H1 (cell line): ENCODE data around the gene CAVIN1. TPM values are rescaled to one million over a fixed set of nuclear protein-coding genes. Genes with fewer than 3 reads are reported as not detected.

Experiments
- CTCF ChIA-PET: fragments of 300-600 bp; sonication (Branson Sonifier 250); formaldehyde crosslinking; loops from one replicate; lab custom pipeline; 2021; ENCODE audit not compliant: partially characterized antibody; lab: Charles Lee
- POLR2A ChIA-PET: fragments of 300-600 bp; sonication (Branson Sonifier 250); formaldehyde crosslinking; loops from one replicate; lab custom pipeline; 2021; ENCODE audit warnings: inconsistent platforms; ENCODE audit not compliant: partially characterized antibody; lab: Charles Lee
- DNase-seq, 2 experiments: peaks; one replicate each; pipeline versions ENCODE4 v3.0.0 to v3.0.0-alpha.2; 2010 to 2022; ENCODE audit warnings: low spot score in 2 of 2, low read depth in 1 of 2, mixed read lengths in 1 of 2
- FAIRE-seq: peaks from 2 replicates; lab custom pipeline; 2011; peaks lifted over from hg19 to GRCh38; lab: Jason Lieb, UNC
- H2AFZ ChIP-seq: 2 replicates; pipeline ENCODE4 v1.8.1; 2012; ENCODE audit warnings: low read length, inconsistent platforms
- H2AK5ac ChIP-seq: 2 replicates; pipeline ENCODE4 v1.6.1; 2013; ENCODE audit warnings: low read depth, low read length
- H2BK120ac ChIP-seq: replicated peaks from 2 replicates; pipeline ENCODE3; 2013; ENCODE audit warnings: low read depth, low read length, inconsistent platforms
- H2BK12ac ChIP-seq: 2 replicates; pipeline ENCODE4 v1.6.1; 2013; ENCODE audit warnings: low read depth, low read length
- H2BK15ac ChIP-seq: 2 replicates; pipeline ENCODE4 v1.6.1; 2013; ENCODE audit warnings: low read length
- H2BK20ac ChIP-seq: 2 replicates; pipeline ENCODE4 v1.6.1; 2013; ENCODE audit warnings: low read length
- H2BK5ac ChIP-seq: 2 replicates; pipeline ENCODE4 v1.6.1; 2013; ENCODE audit warnings: low read depth, low read length
- H3K14ac ChIP-seq: 2 replicates; pipeline ENCODE4 v1.6.1; 2013; ENCODE audit warnings: inconsistent platforms; ENCODE audit not compliant: insufficient read length
- H3K18ac ChIP-seq: 2 replicates; pipeline ENCODE4 v1.6.1; 2013; ENCODE audit warnings: low read length; ENCODE audit errors: extremely low read depth
- H3K23ac ChIP-seq: 2 replicates; pipeline ENCODE4 v1.6.1; 2013; ENCODE audit warnings: inconsistent platforms; ENCODE audit not compliant: insufficient read length
- H3K23me2 ChIP-seq: 2 replicates; pipeline ENCODE4 v1.6.1; 2013; ENCODE audit warnings: low read depth, low read length
- H3K27ac ChIP-seq: 2 replicates; pipeline ENCODE4 v1.6.1; 2011; ENCODE audit warnings: low read depth, low read length, inconsistent platforms
- H3K27me3 ChIP-seq, 4 experiments: replicated peaks in 1 of 4; 1 replicate in 1 of 4; 2 replicates in 3 of 4; pipeline versions ENCODE4 v1.6.1 to v1.8.1; 2011 to 2013; ENCODE audit warnings: low read length in 3 of 4, mild to moderate bottlenecking in 3 of 4, inconsistent platforms in 2 of 4, mixed read lengths in 2 of 4, moderate library complexity in 1 of 4; ENCODE audit not compliant: control insufficient read depth in 3 of 4, insufficient read depth in 3 of 4; ENCODE audit errors: extremely low read depth in 1 of 4
- H3K36me3 ChIP-seq, 4 experiments: 2 replicates each; pipeline versions ENCODE4 v1.6.1 to v1.8.1; 2011 to 2013; ENCODE audit warnings: mild to moderate bottlenecking in 4 of 4, low read length in 3 of 4, moderate library complexity in 2 of 4, control low read depth in 1 of 4, inconsistent platforms in 1 of 4; ENCODE audit not compliant: insufficient read depth in 4 of 4, control insufficient read depth in 2 of 4
- H3K4ac ChIP-seq: replicated peaks from 2 replicates; pipeline ENCODE3; 2013; ENCODE audit warnings: low read length, low read depth, mixed read lengths, inconsistent platforms; ENCODE audit not compliant: insufficient read length
- H3K4me1 ChIP-seq, 4 experiments: replicated peaks in 1 of 4; 1 replicate in 1 of 4; 2 replicates in 3 of 4; pipeline versions ENCODE4 v1.6.1 to v1.8.1; 2011 to 2013; ENCODE audit warnings: low read length in 3 of 4, inconsistent platforms in 2 of 4, mixed read lengths in 1 of 4; ENCODE audit not compliant: insufficient read depth in 4 of 4, control insufficient read depth in 3 of 4
- H3K4me2 ChIP-seq, 2 experiments: 2 replicates each; pipeline versions ENCODE4 v1.6.1 to v1.8.1; 2011 to 2013; ENCODE audit warnings: low read depth in 2 of 2, low read length in 2 of 2, control low read depth in 1 of 2, inconsistent platforms in 1 of 2, mild to moderate bottlenecking in 1 of 2; ENCODE audit not compliant: insufficient read depth in 1 of 2
- H3K4me3 ChIP-seq, 4 experiments: fragments of 200-600, 300-600 bp in 1 of 4; sonication (generic), shearing (Covaris generic), sonication (Bioruptor Twin) in 1 of 4; 2 replicates each; pipeline versions ENCODE4 v1.5.1 to v1.8.1; 2011 to 2016; ENCODE audit warnings: low read length in 4 of 4, low read depth in 3 of 4, control low read depth in 2 of 4, inconsistent platforms in 2 of 4, mild to moderate bottlenecking in 2 of 4, mixed read lengths in 1 of 4, moderate library complexity in 1 of 4; ENCODE audit not compliant: insufficient read depth in 2 of 4; ENCODE audit errors: extremely low read depth in 1 of 4
- H3K56ac ChIP-seq: replicated peaks from 2 replicates; pipeline ENCODE3; 2013; ENCODE audit warnings: low read depth, mild to moderate bottlenecking, mixed read lengths, low read length, inconsistent platforms; ENCODE audit not compliant: insufficient read length
- H3K79me1 ChIP-seq: 2 replicates; pipeline ENCODE4 v1.6.1; 2013; ENCODE audit warnings: low read depth, low read length, control low read depth
- H3K79me2 ChIP-seq, 2 experiments: 2 replicates each; pipeline versions ENCODE4 v1.6.1 to v1.8.1; 2012 to 2013; ENCODE audit warnings: low read length in 2 of 2, mild to moderate bottlenecking in 2 of 2, inconsistent platforms in 1 of 2; ENCODE audit not compliant: insufficient read depth in 2 of 2, control insufficient read depth in 1 of 2
- H3K9ac ChIP-seq, 4 experiments: replicated peaks in 1 of 4; 1 replicate in 1 of 4; 2 replicates in 3 of 4; pipeline versions ENCODE4 v1.6.1 to v1.8.1; 2011 to 2013; ENCODE audit warnings: low read depth in 3 of 4, low read length in 3 of 4, control low read depth in 2 of 4, mild to moderate bottlenecking in 2 of 4, moderate library complexity in 2 of 4, inconsistent platforms in 1 of 4; ENCODE audit errors: extremely low read depth in 1 of 4
- H3K9me3 ChIP-seq, 2 experiments: 2 replicates each; pipeline versions ENCODE4 v1.6.1 to v1.8.1; 2012 to 2013; ENCODE audit warnings: mild to moderate bottlenecking in 2 of 2, moderate library complexity in 2 of 2, control low read depth in 1 of 2, inconsistent platforms in 1 of 2, low read depth in 1 of 2, low read length in 1 of 2, mixed read lengths in 1 of 2; ENCODE audit not compliant: insufficient read depth in 2 of 2
- H4K20me1 ChIP-seq, 2 experiments: replicated peaks in 1 of 2; 2 replicates each; pipeline versions ENCODE3 to v1.8.1; 2011 to 2013; ENCODE audit warnings: inconsistent platforms in 2 of 2, low read length in 2 of 2, mild to moderate bottlenecking in 1 of 2; ENCODE audit not compliant: insufficient read depth in 2 of 2, control insufficient read depth in 1 of 2
- H4K5ac ChIP-seq: 2 replicates; pipeline ENCODE4 v1.6.1; 2013; ENCODE audit warnings: low read length, low read depth, mixed read lengths, inconsistent platforms; ENCODE audit not compliant: insufficient read length
- H4K8ac ChIP-seq: 2 replicates; pipeline ENCODE4 v1.8.0; 2013; ENCODE audit warnings: mild to moderate bottlenecking, moderate library complexity, low read length, inconsistent platforms; ENCODE audit not compliant: insufficient read depth; ENCODE audit errors: extremely low read depth
- H4K91ac ChIP-seq: replicated peaks from 2 replicates; pipeline ENCODE3; 2013; ENCODE audit warnings: low read length, mixed read lengths, inconsistent platforms; ENCODE audit not compliant: insufficient read length
- ATF2 ChIP-seq: IDR thresholded peaks from 2 replicates; pipeline ENCODE4 v1.6.1; 2012; ENCODE audit warnings: low read length, inconsistent platforms
- CHD1 ChIP-seq: IDR thresholded peaks from 2 replicates; pipeline ENCODE4 v1.6.1; 2012; ENCODE audit warnings: low read depth, low read length, improper control_type of control experiment
- MAFK ChIP-seq: IDR thresholded peaks from 2 replicates; pipeline ENCODE4 v1.6.1; 2012; ENCODE audit warnings: low read depth, mild to moderate bottlenecking, improper control_type of control experiment, low read length
- WGBS, 2 experiments: shearing (Covaris generic) in 1 of 2; methylation state at CpG; one replicate each; pipeline versions ENCODE4 v1.1.6 to v1.1.7; 2013 to 2015; ENCODE audit warnings: low lambda C conversion rate in 2 of 2, mixed read lengths in 2 of 2, inconsistent platforms in 1 of 2, low coverage in 1 of 2, missing lambda C conversion rate in 1 of 2; ENCODE audit not compliant: insufficient replicate concordance in 2 of 2, insufficient coverage in 1 of 2, insufficient read length in 1 of 2; ENCODE audit errors: extremely low coverage in 1 of 2, missing lambda C conversion rate in 1 of 2; 5-methylcytosine and 5-hydroxymethylcytosine counted together
- polyA plus RNA-seq, 7 experiments: library from polyadenylated mRNA; depleted of rRNA in 3 of 7; stranded (reverse) in 5 of 7; unstranded in 2 of 7; fragments of >200 nt in 5 of 7; fragments of 200-250 nt in 2 of 7; gene quantifications; 1 replicate in 5 of 7; 2 replicates in 1 of 7; 4 replicates in 1 of 7; pipeline versions ENCODE4 v1.2.1 to v1.2.3, GENCODE V29; 2011 to 2013; ENCODE audit warnings: missing spikeins in 2 of 7, mixed read lengths in 2 of 7
- total RNA-seq: library from RNA; stranded (reverse); fragmentation: NEBNext Ultra II Directional; extraction: Animal tissue kit (Norgen Biotek cat#: 25700); gene quantifications from 2 replicates; pipeline ENCODE4 v1.2.1, GENCODE V29; 2021

Gene CAVIN1
- total and polyA plus RNA-seq, 2 of the 8 experiments (the other 6 are each of a cell fraction or from before 2014, with no cell fraction given), result 16.2 to 41.6 TPM

- Histone ChIP-seq H2BK20ac (peak overlapping the region; percentile 52; the same call in 1 of the 2 replicates), H4K8ac (no peak overlapping the region), H3K23ac (no peak overlapping the region), H3K36me3 (no peaks in the 10 kb centered on the region), H3K4me2 (no peak overlapping the region; a peak in 1 of 4 replicates), H2BK120ac (no peak overlapping the region), H3K9me3 (no peaks in the 10 kb centered on the region), H2AFZ (no peak overlapping the region), H3K4me1 (peaks cover 3 to 14% (median 6%) of the 10 kb centered on the region in 4 experiments), H3K18ac (no peak overlapping the region), H3K9ac (no peak overlapping the region; a peak in 1 of 7 replicates), H3K56ac (no peak overlapping the region), H3K4ac (no peak overlapping the region), H3K23me2 (peaks cover 8% of the 10 kb centered on the region), H2AK5ac (peak overlapping the region; percentile 56; the same call in 1 of the 2 replicates), H3K27me3 (no peaks in the 10 kb centered on the region), H2BK15ac (peak overlapping the region; percentile 2; the same call in 1 of the 2 replicates), H4K20me1 (peaks cover under 1 to 7% of the 10 kb centered on the region in 2 experiments), H3K27ac (no peak overlapping the region), H2BK12ac (peak overlapping the region; percentile 83; the same call in 1 of the 2 replicates), H3K79me2 (peaks cover 17 to 27% of the 10 kb centered on the region in 2 experiments), H2BK5ac (no peak overlapping the region), H3K4me3 (no peak overlapping the region), H4K91ac (no peak overlapping the region), H3K14ac (no peak overlapping the region), H4K5ac (no peak overlapping the region), H3K79me1 (0 out of 2 replicates have a peak, but pooled peaks cover 3% of the 10 kb centered on the region)
- FAIRE-seq (no peak), DNase-seq (no peak)
- 93% methylated on average over 5 of the region's 5 CpGs; no CpG with 5 or more reads in 1 of the 2 experiments for WGBS, 2 experiments
- POLR2A ChIA-PET, result interaction anchor here (0.6 to 2.9 kb wide), 4 partner anchors 9 to 33 kb away, joined by 3 to 33 read pairs (median 4); partner anchors contain the start of gene CAVIN1
- CTCF ChIA-PET, result interaction anchor here (0.6 to 3.4 kb wide), 7 partner anchors 11 to 168 kb away, joined by 3 to 18 read pairs (median 8); no protein-coding TSS in a partner anchor
- TF ChIP-seq CHD1, result no peak
- TF ChIP-seq MAFK, result no peak
- no peak for TF ChIP-seq ATF2
Measured at GRCh38 chr17:42389899-42390298, 33.2 kb downstream of the CAVIN1 start.
